Endothelial cell (in vitro differentiated cells): ENCODE measurements around the gene PIGK. TPM values are rescaled to one million over a fixed set of nuclear protein-coding genes. Genes with fewer than 3 reads are reported as not detected.

Experiments
- DNase-seq: peaks from one replicate; pipeline ENCODE4 v3.0.0; 2021; ENCODE audit warnings: low spot score
- H3K27ac Mint-ChIP-seq: one replicate; pipeline ENCODE4 v1.8.0; 2021; ENCODE audit warnings: mixed read lengths, inconsistent platforms; ENCODE audit not compliant: unreplicated experiment
- H3K27me3 Mint-ChIP-seq: one replicate; pipeline ENCODE4 v1.8.0; 2021; ENCODE audit warnings: mild to moderate bottlenecking, moderate library complexity, mixed read lengths, inconsistent platforms; ENCODE audit not compliant: unreplicated experiment
- H3K36me3 Mint-ChIP-seq: one replicate; pipeline ENCODE4 v1.8.0; 2021; ENCODE audit warnings: mild to moderate bottlenecking, low read depth, mixed read lengths, inconsistent platforms; ENCODE audit not compliant: unreplicated experiment
- H3K4me1 Mint-ChIP-seq: one replicate; pipeline ENCODE4 v1.8.0; 2021; ENCODE audit warnings: mild to moderate bottlenecking, mixed read lengths, inconsistent platforms; ENCODE audit not compliant: unreplicated experiment
- H3K4me3 Mint-ChIP-seq: one replicate; pipeline ENCODE4 v1.8.0; 2021; ENCODE audit warnings: mild to moderate bottlenecking, mixed read lengths, inconsistent platforms; ENCODE audit not compliant: unreplicated experiment
- H3K9me3 Mint-ChIP-seq: one replicate; pipeline ENCODE4 v1.8.0; 2021; ENCODE audit warnings: mixed read lengths, inconsistent platforms; ENCODE audit not compliant: unreplicated experiment
- CTCF ChIP-seq: fragments of 200-600 bp; sonication (generic); IDR thresholded peaks from one replicate; pipeline ENCODE4 v1.5.0; 2021; ENCODE audit warnings: antibody characterized with exemption; ENCODE audit not compliant: unreplicated experiment
- total RNA-seq: library from RNA; stranded (reverse); fragmentation: NEBNext Ultra II Directional; extraction: Animal tissue kit (Norgen Biotek cat#: 25700); gene quantifications from one replicate; pipeline ENCODE4 v1.2.1, GENCODE V29; 2021; ENCODE audit not compliant: unreplicated experiment

The PIGK gene
- total RNA-seq, 1 donor from 2014 or later = 19.5 TPM

- H3K27ac Mint-ChIP-seq = no peak overlapping the region
- no peak overlapping the region for H3K4me3 Mint-ChIP-seq
- no peaks in the 10 kb centered on the region for H3K4me1 Mint-ChIP-seq
These were observed 30.9 kb upstream of the PIGK start for GRCh38 chr1:77250126-77250525.

GRCh38 chr1:77245830-77246229 lies 26.6 kb upstream of the PIGK start:
- Mint-ChIP-seq H3K4me1 (no peaks in the 10 kb centered on the region), H3K9me3 (peaks cover 4% of the 10 kb centered on the region), H3K36me3 (peaks cover 9% of the 10 kb centered on the region), H3K27me3 (no peaks in the 10 kb centered on the region), H3K4me3 (no peak overlapping the region), H3K27ac (no peak overlapping the region)
- no peak for TF ChIP-seq CTCF
- no peak for DNase-seq

More at GRCh38 chr1:77250126-77250525, 30.9 kb upstream of the PIGK start:
- Mint-ChIP-seq H3K36me3 (peaks cover 9% of the 10 kb centered on the region), H3K27me3 (no peaks in the 10 kb centered on the region), H3K9me3 (peaks cover 4% of the 10 kb centered on the region)
- DNase-seq = no peak
- TF ChIP-seq CTCF = no peak

- no peak for DNase-seq
- Mint-ChIP-seq H3K27me3 (no peaks in the 10 kb centered on the region), H3K27ac (no peak overlapping the region), H3K4me3 (no peak overlapping the region), H3K36me3 (no peaks in the 10 kb centered on the region), H3K4me1 (no peaks in the 10 kb centered on the region), H3K9me3 (no peaks in the 10 kb centered on the region)
- no peak for TF ChIP-seq CTCF
These were observed 20.1 kb upstream of the PIGK start for GRCh38 chr1:77239311-77239710.

- no peak for DNase-seq
- no peaks in the 10 kb centered on the region for H3K27me3 Mint-ChIP-seq
- TF ChIP-seq CTCF = no peak
- H3K4me1 Mint-ChIP-seq = no peaks in the 10 kb centered on the region
- H3K27ac Mint-ChIP-seq = no peak overlapping the region
- no peaks in the 10 kb centered on the region for H3K36me3 Mint-ChIP-seq
- H3K4me3 Mint-ChIP-seq = no peak overlapping the region
- H3K9me3 Mint-ChIP-seq = no peaks in the 10 kb centered on the region
These were observed 19.2 kb upstream of the PIGK start for GRCh38 chr1:77238462-77238861.

- TF ChIP-seq CTCF = no peak
- no peaks in the 10 kb centered on the region for H3K27me3 Mint-ChIP-seq
- no peaks in the 10 kb centered on the region for H3K4me1 Mint-ChIP-seq
- H3K4me3 Mint-ChIP-seq = no peak overlapping the region
- no peaks in the 10 kb centered on the region for H3K36me3 Mint-ChIP-seq
- no peaks in the 10 kb centered on the region for H3K9me3 Mint-ChIP-seq
- no peak overlapping the region for H3K27ac Mint-ChIP-seq
- DNase-seq = no peak
These were observed 15.7 kb upstream of the PIGK start for GRCh38 chr1:77234943-77235342.
